A204.1 (cell line): ENCODE measurements around the gene MBNL1.
"Not testable (repeated sequence)": the region's sequence is repeated elsewhere in the genome, so short reads cannot be mapped to it uniquely, and the experiment has no call there.

Experiments
- FAIRE-seq: peaks from 2 replicates; lab custom pipeline; 2012; peaks lifted over from hg19 to GRCh38; lab: Jason Lieb, UNC

MBNL1 gene

GRCh38 chr3:152379415-152380042, 110.8 kb downstream of the MBNL1 start:
- no peak for FAIRE-seq

- no peak for FAIRE-seq
These were observed 111.3 kb downstream of the MBNL1 start for GRCh38 chr3:152380043-152380442.

- FAIRE-seq = no peak
These were observed 113.2 kb downstream of the MBNL1 start for GRCh38 chr3:152381881-152382295.

GRCh38 chr3:152382312-152383135, 113.8 kb downstream of the MBNL1 start:
- FAIRE-seq = no peak

- FAIRE-seq = no peak
These were observed 114.4 kb downstream of the MBNL1 start for GRCh38 chr3:152383136-152383606.

GRCh38 chr3:152384412-152384811, 115.7 kb downstream of the MBNL1 start:
- no peak for FAIRE-seq

- FAIRE-seq = no peak
These were observed 117.0 kb downstream of the MBNL1 start for GRCh38 chr3:152385761-152386160.

- FAIRE-seq = no peak
These were observed 117.5 kb downstream of the MBNL1 start for GRCh38 chr3:152386208-152386607.

GRCh38 chr3:152388631-152389030, 119.9 kb downstream of the MBNL1 start:
- no peak for FAIRE-seq

GRCh38 chr3:152389316-152389934, 120.7 kb downstream of the MBNL1 start:
- FAIRE-seq = no peak

GRCh38 chr3:152390647-152391046, 121.9 kb downstream of the MBNL1 start:
- no peak for FAIRE-seq

- no peak for FAIRE-seq
These were observed 122.9 kb downstream of the MBNL1 start for GRCh38 chr3:152391671-152392070.

- FAIRE-seq = no peak
These were observed 123.6 kb downstream of the MBNL1 start for GRCh38 chr3:152392272-152392880.

- no peak for FAIRE-seq
These were observed 125.5 kb downstream of the MBNL1 start for GRCh38 chr3:152394246-152394645.

GRCh38 chr3:152395764-152396163, 127.0 kb downstream of the MBNL1 start:
- FAIRE-seq = no peak

- FAIRE-seq = no peak
These were observed 128.1 kb downstream of the MBNL1 start for GRCh38 chr3:152396867-152397266.

GRCh38 chr3:152397348-152397747, 128.6 kb downstream of the MBNL1 start:
- not testable (repeated sequence) for FAIRE-seq

GRCh38 chr3:152398495-152398894, 129.8 kb downstream of the MBNL1 start:
- no peak for FAIRE-seq

GRCh38 chr3:152399374-152399773, 130.6 kb downstream of the MBNL1 start:
- FAIRE-seq = no peak

- no peak for FAIRE-seq
These were observed 132.2 kb downstream of the MBNL1 start for GRCh38 chr3:152400887-152401286.

GRCh38 chr3:152402695-152403451, 134.1 kb downstream of the MBNL1 start:
- FAIRE-seq = no peak

- FAIRE-seq = no peak
These were observed 134.9 kb downstream of the MBNL1 start for GRCh38 chr3:152403632-152404066.
